Nephron progenitor cell (in vitro differentiated cells): ENCODE measurements around the gene IRX4.

ENCODE experiments used
- DNase-seq: peaks from one replicate; pipeline ENCODE4 v3.0.0; 2021
- H3K27ac Mint-ChIP-seq: 2 replicates; pipeline ENCODE4 v1.8.0; 2021; ENCODE audit warnings: mild to moderate bottlenecking, moderate library complexity, mixed read lengths
- H3K27me3 Mint-ChIP-seq: 2 replicates; pipeline ENCODE4 v1.8.0; 2021; ENCODE audit warnings: mild to moderate bottlenecking, low read depth, mixed read lengths; ENCODE audit not compliant: poor library complexity
- H3K36me3 Mint-ChIP-seq: 2 replicates; pipeline ENCODE4 v1.8.0; 2021; ENCODE audit warnings: low read depth, mixed read lengths
- H3K4me1 Mint-ChIP-seq: 2 replicates; pipeline ENCODE4 v1.8.0; 2021; ENCODE audit warnings: mixed read lengths
- H3K4me3 Mint-ChIP-seq: 2 replicates; pipeline ENCODE4 v1.8.0; 2021; ENCODE audit warnings: mild to moderate bottlenecking, moderate library complexity, mixed read lengths
- H3K9me3 Mint-ChIP-seq: 2 replicates; pipeline ENCODE4 v1.8.0; 2021; ENCODE audit warnings: mild to moderate bottlenecking, moderate library complexity, mixed read lengths
- CTCF ChIP-seq: fragments of 200-600 bp; sonication (generic); IDR thresholded peaks from 2 replicates; pipeline ENCODE4 v1.5.0; 2021; ENCODE audit warnings: antibody characterized with exemption

IRX4 gene

GRCh38 chr5:1882337-1883119 lies at the start of gene IRX4:
TSS of gene IRX4 (minus strand) at chr5:1882925. CDS start at chr5:1882647, 278 bp downstream.
- peak; percentile 35 for DNase-seq
- Mint-ChIP-seq H3K36me3 (no peaks in the 10 kb centered on the region), H3K4me3 (peak within 1 kb of the TSS; percentile 68), H3K4me1 (peaks cover 15% of the 10 kb centered on the region), H3K27ac (no peak within 1 kb of the TSS), H3K27me3 (peaks cover 94% of the 10 kb centered on the region), H3K9me3 (peaks cover 11% of the 10 kb centered on the region)
- no peak for TF ChIP-seq CTCF

- Mint-ChIP-seq H3K4me1 (no peaks in the 10 kb centered on the region), H3K27me3 (peaks cover 29% of the 10 kb centered on the region), H3K9me3 (no peaks in the 10 kb centered on the region), H3K27ac (no peak overlapping the region), H3K36me3 (no peaks in the 10 kb centered on the region), H3K4me3 (peak overlapping the region; percentile 75)
- DNase-seq, result peak; percentile 67
- no peak for TF ChIP-seq CTCF
These were observed 49.0 kb upstream of the IRX4 start for GRCh38 chr5:1931604-1932231.

GRCh38 chr5:1930880-1931603 lies 48.3 kb upstream of the IRX4 start:
- Mint-ChIP-seq H3K4me3 (peak overlapping the region; percentile 75), H3K9me3 (no peaks in the 10 kb centered on the region), H3K36me3 (no peaks in the 10 kb centered on the region), H3K27me3 (peaks cover 31% of the 10 kb centered on the region), H3K27ac (no peak overlapping the region), H3K4me1 (no peaks in the 10 kb centered on the region)
- peak; percentile 73 for DNase-seq
- no peak for TF ChIP-seq CTCF

- no peak for TF ChIP-seq CTCF
- Mint-ChIP-seq H3K27me3 (peaks cover 36% of the 10 kb centered on the region), H3K36me3 (no peaks in the 10 kb centered on the region), H3K27ac (no peak overlapping the region), H3K4me1 (no peaks in the 10 kb centered on the region), H3K4me3 (no peak overlapping the region), H3K9me3 (no peaks in the 10 kb centered on the region)
- DNase-seq, result no peak
These were observed 47.8 kb upstream of the IRX4 start for GRCh38 chr5:1930501-1930879.

- Mint-ChIP-seq H3K27me3 (peaks cover 38% of the 10 kb centered on the region), H3K4me1 (no peaks in the 10 kb centered on the region), H3K27ac (no peak overlapping the region), H3K36me3 (no peaks in the 10 kb centered on the region), H3K4me3 (no peak overlapping the region), H3K9me3 (no peaks in the 10 kb centered on the region)
- TF ChIP-seq CTCF, result no peak
- no peak for DNase-seq
These were observed 46.6 kb upstream of the IRX4 start for GRCh38 chr5:1929108-1929991.
